A673 (cell line): ENCODE measurements around the gene FAM169A. TPM values are rescaled to one million over a fixed set of nuclear protein-coding genes. Genes with fewer than 3 reads are reported as not detected.

Source experiments
- BruUV-seq: library from RNA; stranded (reverse); fragments of 400-500 nt; replicated peaks from 2 replicates; lab custom pipeline; 2021; lab: Mats Ljungman, UMichigan
- CTCF ChIA-PET: fragments of 300-600 bp; sonication (Branson Sonifier 250); formaldehyde crosslinking; loops from one replicate; lab custom pipeline; 2022; ENCODE audit warnings: antibody characterized with exemption; lab: Charles Lee
- POLR2A ChIA-PET: fragments of 300-600 bp; sonication (Branson Sonifier 250); formaldehyde crosslinking; loops from one replicate; lab custom pipeline; 2022; ENCODE audit warnings: antibody characterized with exemption; ENCODE audit not compliant: low non-redundant PET; lab: Charles Lee
- DNase-seq: peaks from one replicate; pipeline ENCODE4 v3.0.0-alpha.2; 2015; ENCODE audit warnings: low spot score
- H3K27ac ChIP-seq: fragments of 200-600 bp; sonication (generic); 2 replicates; pipeline ENCODE4 v1.5.1; 2016; ENCODE audit warnings: mixed run types, low read depth, mild to moderate bottlenecking, mixed read lengths, antibody characterized with exemption, low read length; ENCODE audit not compliant: poor library complexity, severe bottlenecking
- H3K27me3 ChIP-seq: fragments of 200-600 bp; sonication (generic); replicated peaks from 2 replicates; pipeline ENCODE4 v1.6.1; 2017; ENCODE audit warnings: mixed run types, low read depth, mild to moderate bottlenecking, mixed read lengths, antibody characterized with exemption, low read length; ENCODE audit not compliant: insufficient read depth, poor library complexity
- H3K36me3 ChIP-seq: fragments of 200-600 bp; sonication (generic); 2 replicates; pipeline ENCODE4 v1.6.1; 2016; ENCODE audit warnings: mixed run types, mild to moderate bottlenecking, mixed read lengths, antibody characterized with exemption, low read length; ENCODE audit not compliant: insufficient read depth, poor library complexity, severe bottlenecking
- H3K4me1 ChIP-seq: fragments of 200-600 bp; sonication (generic); 2 replicates; pipeline ENCODE4 v1.6.1; 2017; ENCODE audit warnings: mixed run types, mild to moderate bottlenecking, mixed read lengths, antibody characterized with exemption, low read length; ENCODE audit not compliant: insufficient read depth, poor library complexity, severe bottlenecking
- H3K4me3 ChIP-seq: fragments of 200-600 bp; sonication (generic); 2 replicates; pipeline ENCODE4 v1.5.1; 2016; ENCODE audit warnings: low read depth, mixed run types, mild to moderate bottlenecking, mixed read lengths, low read length; ENCODE audit not compliant: poor library complexity, severe bottlenecking
- H3K9me3 ChIP-seq: fragments of 200-600 bp; sonication (generic); 2 replicates; pipeline ENCODE4 v1.6.1; 2016; ENCODE audit warnings: mixed run types, low read depth, mild to moderate bottlenecking, mixed read lengths, antibody characterized with exemption, low read length; ENCODE audit not compliant: poor library complexity, severe bottlenecking
- EZH2 ChIP-seq: fragments of 200-600 bp; sonication (generic); IDR thresholded peaks from 2 replicates; pipeline ENCODE4 v1.6.1; 2017; ENCODE audit warnings: borderline replicate concordance, low read depth, mild to moderate bottlenecking, mixed read lengths, antibody characterized with exemption, low read length; ENCODE audit not compliant: poor library complexity, severe bottlenecking
- intact Hi-C: fragments of 100-400 bp; cut with micrococcal nuclease; formaldehyde crosslinking; loops from one replicate; pipeline ENCODE4 v1.10.0; 2022; ENCODE audit not compliant: unreplicated experiment
- total RNA-seq: library from RNA; stranded (reverse); gene quantifications from 2 replicates; pipeline ENCODE4 v1.2.3, GENCODE V29; 2021
- TF ChIP-seq, protein P1 (sequence below): fragments of 300-800, 200-600 bp; sonication (generic); conservative IDR thresholded peaks from 2 replicates; pipeline ENCODE4 v1.5.1; 2017; ENCODE audit warnings: low read depth, mild to moderate bottlenecking, antibody characterized with exemption, low read length, moderate library complexity, mixed read lengths

Gene FAM169A
- total RNA-seq, 1 experiment from 2014 or later, result 10.5 TPM

- H3K4me1 ChIP-seq, result peaks cover 8% of the 10 kb centered on the region
- no peak overlapping the region for H3K27ac ChIP-seq
- POLR2A ChIA-PET, result no interaction called here
- no peak for DNase-seq
- CTCF ChIA-PET, result no interaction called here
- no peak overlapping the region for H3K4me3 ChIP-seq
- no peaks in the 10 kb centered on the region for H3K36me3 ChIP-seq
- no peaks in the 10 kb centered on the region for H3K27me3 ChIP-seq
- H3K9me3 ChIP-seq, result peaks cover 4% of the 10 kb centered on the region
- TF ChIP-seq, protein P1, sequence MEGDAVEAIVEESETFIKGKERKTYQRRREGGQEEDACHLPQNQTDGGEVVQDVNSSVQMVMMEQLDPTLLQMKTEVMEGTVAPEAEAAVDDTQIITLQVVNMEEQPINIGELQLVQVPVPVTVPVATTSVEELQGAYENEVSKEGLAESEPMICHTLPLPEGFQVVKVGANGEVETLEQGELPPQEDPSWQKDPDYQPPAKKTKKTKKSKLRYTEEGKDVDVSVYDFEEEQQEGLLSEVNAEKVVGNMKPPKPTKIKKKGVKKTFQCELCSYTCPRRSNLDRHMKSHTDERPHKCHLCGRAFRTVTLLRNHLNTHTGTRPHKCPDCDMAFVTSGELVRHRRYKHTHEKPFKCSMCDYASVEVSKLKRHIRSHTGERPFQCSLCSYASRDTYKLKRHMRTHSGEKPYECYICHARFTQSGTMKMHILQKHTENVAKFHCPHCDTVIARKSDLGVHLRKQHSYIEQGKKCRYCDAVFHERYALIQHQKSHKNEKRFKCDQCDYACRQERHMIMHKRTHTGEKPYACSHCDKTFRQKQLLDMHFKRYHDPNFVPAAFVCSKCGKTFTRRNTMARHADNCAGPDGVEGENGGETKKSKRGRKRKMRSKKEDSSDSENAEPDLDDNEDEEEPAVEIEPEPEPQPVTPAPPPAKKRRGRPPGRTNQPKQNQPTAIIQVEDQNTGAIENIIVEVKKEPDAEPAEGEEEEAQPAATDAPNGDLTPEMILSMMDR, result no peak
- TF ChIP-seq EZH2, result no peak
- no TSS peak for BruUV-seq
- intact Hi-C loops, result no loop called here
Measured at GRCh38 chr5:74850789-74851425, 15.3 kb downstream of the FAM169A start.

DNA sequence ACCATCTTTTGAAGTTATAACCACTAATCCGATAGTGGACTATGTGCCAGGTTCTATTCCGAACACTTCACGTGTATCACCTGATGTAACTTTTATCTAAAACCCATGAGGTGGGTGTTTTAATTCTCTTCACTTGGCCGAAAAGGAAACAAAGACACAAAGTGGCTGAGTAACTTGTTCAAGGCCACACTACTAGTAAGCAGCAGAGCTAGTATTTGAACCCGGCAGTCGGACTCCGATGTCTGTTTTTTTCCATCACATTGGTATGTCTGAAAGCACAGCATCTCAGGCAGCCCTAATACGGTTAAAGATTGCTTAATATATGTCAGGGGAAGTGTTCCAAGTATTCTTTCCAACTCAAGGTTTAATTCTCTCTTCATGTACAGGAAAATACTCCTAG, 16.2 kb downstream of the FAM169A start:
- Histone ChIP-seq H3K4me1 (peaks cover 8% of the 10 kb centered on the region), H3K4me3 (no peak overlapping the region), H3K36me3 (no peaks in the 10 kb centered on the region), H3K27me3 (no peaks in the 10 kb centered on the region), H3K27ac (no peak overlapping the region), H3K9me3 (no peaks in the 10 kb centered on the region)
- intact Hi-C loops, result no loop called here
- BruUV-seq, result no TSS peak
- ChIA-PET CTCF (no interaction called here), POLR2A (no interaction called here)
- DNase-seq, result no peak
- TF ChIP-seq, protein P1, result no peak

DNA sequence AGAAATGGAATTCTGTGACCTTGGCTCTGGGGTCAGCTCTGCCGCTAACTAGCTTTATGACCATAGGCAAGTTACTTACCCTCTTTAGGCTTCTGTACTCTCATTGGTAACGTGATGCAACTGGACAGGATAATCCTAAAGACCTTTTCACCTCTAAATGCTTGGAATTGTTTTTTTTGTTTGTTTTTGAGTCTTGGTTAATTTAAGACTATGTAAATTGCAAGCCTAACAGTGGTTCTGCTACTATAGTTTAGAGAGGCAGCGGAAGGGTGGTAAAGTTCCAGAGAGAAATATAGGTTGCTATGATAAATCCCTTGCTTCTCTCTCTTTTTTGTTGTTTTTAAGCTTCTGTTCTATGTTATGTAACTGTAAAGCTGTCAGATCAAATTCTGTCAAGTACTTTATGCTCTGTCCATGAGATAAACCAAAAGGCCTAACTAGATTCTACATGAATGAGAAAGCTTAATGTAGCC, 17.6 kb downstream of the FAM169A start:
- intact Hi-C loops, result no loop called here
- Histone ChIP-seq H3K27me3 (no peaks in the 10 kb centered on the region), H3K27ac (no peak overlapping the region), H3K4me3 (no peak overlapping the region), H3K9me3 (no peaks in the 10 kb centered on the region), H3K36me3 (no peaks in the 10 kb centered on the region), H3K4me1 (peaks cover 8% of the 10 kb centered on the region)
- CTCF ChIA-PET, result no interaction called here
- POLR2A ChIA-PET, result no interaction called here
- no peak for DNase-seq
- TF ChIP-seq, protein P1, result no peak
- TF ChIP-seq EZH2, result no peak
- BruUV-seq, result no TSS peak
